ENCODE data around the gene CSNK1D.
A peak's percentile ranks its signal among the peaks of the same experiment; 100 is the strongest.
"Not testable (repeated sequence)": the region's sequence is repeated elsewhere in the genome, so short reads cannot be mapped to it uniquely, and the experiment has no call there.

The CSNK1D gene

GRCh38 chr17:82280537-82280936, 7.0 kb upstream of the CSNK1D start:
- intact Hi-C loops (cut with DNase I): no loop called here
- peak in 3 of 10 donors; percentile 26 to 43 (median 27) for DNase-seq

DNA sequence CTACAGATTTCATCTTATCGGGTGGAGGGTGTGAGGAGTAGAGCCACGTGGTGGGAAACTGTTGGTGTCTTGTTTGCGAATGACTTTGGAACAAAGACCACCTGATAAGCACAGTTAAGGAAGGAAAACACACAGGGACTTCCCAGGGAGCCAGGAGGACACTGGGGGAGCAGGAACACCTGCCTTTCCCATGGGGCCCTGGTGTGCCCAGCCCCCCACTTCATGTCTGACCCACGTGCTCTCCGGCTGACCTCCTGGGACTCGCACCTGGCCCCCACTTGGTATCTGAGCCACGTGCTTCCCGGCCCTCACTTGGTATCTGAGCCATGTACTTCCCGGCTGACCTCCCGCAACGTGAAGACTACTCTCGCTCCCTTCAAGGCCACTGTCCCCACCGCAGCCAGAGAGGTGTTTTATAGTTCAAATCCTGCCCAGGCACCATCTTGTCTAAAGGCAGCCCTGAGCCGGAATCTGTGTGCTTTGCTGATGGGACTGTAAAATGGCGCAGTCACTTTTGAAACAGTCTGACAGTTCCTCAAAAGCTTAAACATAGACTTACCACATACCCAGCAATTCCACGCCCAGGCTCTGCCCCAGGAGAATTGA, 5.4 kb upstream of the CSNK1D start:
- peak in 2 of 10 donors; percentile 48 to 57 for DNase-seq
- intact Hi-C loops (cut with DNase I): no loop called here

DNA sequence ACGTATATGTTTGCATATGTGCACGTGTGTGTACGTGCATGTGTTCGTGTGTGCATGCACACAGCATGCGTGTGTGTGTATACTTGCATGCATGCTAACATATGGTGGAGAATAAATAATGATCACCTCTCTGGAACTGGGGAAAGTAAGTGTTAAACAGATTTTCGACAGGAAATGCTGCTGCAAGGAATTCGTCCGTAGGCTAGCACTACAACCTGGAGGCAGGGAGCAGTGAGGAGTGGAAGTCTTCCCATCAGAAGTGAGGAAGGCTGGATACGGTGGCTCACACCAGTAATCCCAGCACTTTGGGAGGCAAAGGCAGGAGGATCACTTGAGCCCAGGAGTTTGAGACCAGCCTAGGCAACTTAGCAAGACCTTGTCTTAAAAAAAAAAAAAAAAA, 4.8 kb upstream of the CSNK1D start:
- intact Hi-C loops (cut with DNase I): no loop called here
- DNase-seq: peak in 2 of 10 donors; percentile 11 to 60

- intact Hi-C loops (cut with DNase I): no loop called here
- peak in 3 of 10 donors; percentile 36 to 86 (median 63) for DNase-seq
Observed at GRCh38 chr17:82277851-82278250, 4.4 kb upstream of the CSNK1D start.

DNA sequence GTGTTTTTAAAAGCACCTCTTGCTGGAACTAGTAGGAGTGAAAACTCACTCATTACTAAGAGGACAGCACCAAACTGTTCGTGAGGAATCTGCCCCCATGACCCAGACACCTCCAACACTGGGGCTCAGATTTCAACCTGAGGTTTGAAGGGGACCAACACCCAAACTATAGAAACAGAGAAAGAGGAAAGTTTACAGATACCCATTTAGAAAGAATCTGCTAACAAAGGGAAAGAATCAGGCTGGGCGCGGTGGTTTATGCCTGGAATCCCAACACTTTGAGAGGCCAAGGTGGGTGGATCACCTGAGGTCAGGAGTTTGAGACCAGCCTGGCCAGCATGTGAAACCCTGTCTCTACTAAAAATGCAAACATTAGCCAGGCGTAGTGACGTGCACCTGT, 3.4 kb upstream of the CSNK1D start:
- peak in 2 of 10 donors; percentile 39 to 48 for DNase-seq
- intact Hi-C loops (cut with DNase I): no loop called here

- peak in 3 of 10 donors; percentile 36 to 70 (median 55) for DNase-seq
- intact Hi-C loops (cut with DNase I): no loop called here
Observed at GRCh38 chr17:82275326-82275725, 1.8 kb upstream of the CSNK1D start.

DNA sequence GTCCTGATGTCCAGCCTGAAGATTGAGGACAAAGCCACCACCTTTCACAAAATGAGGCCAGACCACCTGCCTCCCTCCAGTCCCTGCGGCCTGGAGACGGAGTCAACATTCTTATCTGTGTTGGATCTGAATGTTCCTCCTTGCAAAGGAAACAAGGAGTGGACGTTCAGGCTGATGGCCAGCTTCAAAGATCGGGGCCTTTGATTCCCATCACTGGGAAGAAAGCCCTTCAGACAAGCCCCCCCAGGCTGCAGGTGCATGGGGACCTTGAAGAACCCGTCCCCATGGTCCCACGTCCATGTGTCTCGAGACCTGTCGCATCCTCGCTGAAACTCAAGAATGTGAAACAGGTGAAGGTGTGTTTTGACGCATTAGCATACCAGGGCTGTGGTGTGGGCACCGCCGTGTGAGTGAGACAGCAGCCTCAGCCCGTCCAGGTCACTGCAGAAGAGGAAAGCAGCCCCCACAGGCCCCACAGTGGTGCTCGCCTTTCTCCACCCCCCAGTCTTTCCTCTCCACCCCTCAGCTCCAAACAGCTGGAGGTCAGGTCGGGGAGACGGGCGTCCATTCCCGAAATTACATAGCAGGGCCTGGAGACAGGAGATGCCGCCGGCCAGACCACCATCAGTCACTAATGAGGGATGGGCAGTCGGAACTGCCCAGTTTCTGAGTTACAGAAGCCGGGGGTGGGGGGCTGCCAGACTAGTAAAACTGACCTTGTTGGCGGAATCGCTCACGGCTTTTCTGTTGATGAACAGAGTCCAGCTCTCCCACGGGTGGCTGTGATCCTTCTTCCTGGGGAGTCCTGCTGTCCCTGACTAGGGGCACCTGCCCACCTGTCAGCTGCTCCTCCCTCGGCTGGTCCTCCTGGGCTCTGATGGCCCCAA, 877 bp upstream of the CSNK1D start:
- intact Hi-C loops (cut with DNase I): no loop called here
- peak in 3 of 10 donors; percentile 15 to 72 (median 55) for DNase-seq

- peak in 4 of 10 donors; percentile 35 to 86 (median 62) for DNase-seq
- intact Hi-C loops (cut with DNase I): loop anchor here (1.0 kb wide), 1 partner anchor 21 kb away; no protein-coding TSS in a partner anchor
Observed at GRCh38 chr17:82272495-82273326, 789 bp downstream of the CSNK1D start.

GRCh38 chr17:82271401-82271800, 2.1 kb downstream of the CSNK1D start:
- intact Hi-C loops (cut with DNase I): no loop called here
- peak in 1 of 10 donors; percentile 29 for DNase-seq

- DNase-seq: peak in 3 of 10 donors; percentile 47 to 74 (median 62)
- intact Hi-C loops (cut with DNase I): no loop called here
Observed at GRCh38 chr17:82270651-82271050, 2.8 kb downstream of the CSNK1D start.

GRCh38 chr17:82269882-82270500, 3.5 kb downstream of the CSNK1D start:
- peak in 3 of 10 donors; percentile 27 to 78 (median 60) for DNase-seq
- intact Hi-C loops (cut with DNase I): no loop called here

DNA sequence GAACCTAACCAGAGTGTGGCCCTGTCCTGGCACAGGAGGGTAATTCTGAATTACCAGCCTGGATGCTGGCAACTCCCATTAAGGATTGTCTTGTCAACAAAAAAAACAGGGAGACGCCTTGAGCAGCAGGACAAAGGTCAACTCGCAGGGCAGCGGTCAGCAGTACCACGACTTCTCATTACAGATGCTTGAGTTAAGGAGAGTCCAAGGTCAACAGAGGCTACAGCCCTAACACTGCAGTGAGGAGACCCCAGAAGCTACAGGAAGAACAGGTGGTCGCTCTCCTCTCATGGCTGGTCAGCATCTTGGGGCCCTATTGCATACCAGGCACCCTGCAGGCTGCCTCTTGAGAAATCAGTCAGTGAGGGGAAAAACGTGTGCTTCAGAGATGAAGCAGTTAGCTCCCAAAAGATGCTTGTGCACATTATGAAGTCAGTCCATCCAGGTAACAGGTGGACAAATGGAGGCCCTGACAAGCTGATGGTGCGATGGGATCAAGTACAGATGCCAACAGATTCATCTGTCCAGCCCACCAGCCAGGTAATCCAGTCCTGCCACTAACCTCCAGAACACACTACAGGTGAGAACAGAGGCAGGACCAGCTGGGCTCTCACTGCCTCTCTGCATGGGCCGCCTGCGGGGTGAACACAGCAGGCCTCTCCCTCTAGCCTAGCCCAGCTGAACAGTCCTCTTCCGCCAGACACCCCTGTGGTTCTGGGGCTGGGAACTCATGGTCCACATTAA, 4.2 kb downstream of the CSNK1D start:
- peak in 2 of 10 donors; percentile 43 to 64 for DNase-seq
- intact Hi-C loops (cut with DNase I): no loop called here

DNA sequence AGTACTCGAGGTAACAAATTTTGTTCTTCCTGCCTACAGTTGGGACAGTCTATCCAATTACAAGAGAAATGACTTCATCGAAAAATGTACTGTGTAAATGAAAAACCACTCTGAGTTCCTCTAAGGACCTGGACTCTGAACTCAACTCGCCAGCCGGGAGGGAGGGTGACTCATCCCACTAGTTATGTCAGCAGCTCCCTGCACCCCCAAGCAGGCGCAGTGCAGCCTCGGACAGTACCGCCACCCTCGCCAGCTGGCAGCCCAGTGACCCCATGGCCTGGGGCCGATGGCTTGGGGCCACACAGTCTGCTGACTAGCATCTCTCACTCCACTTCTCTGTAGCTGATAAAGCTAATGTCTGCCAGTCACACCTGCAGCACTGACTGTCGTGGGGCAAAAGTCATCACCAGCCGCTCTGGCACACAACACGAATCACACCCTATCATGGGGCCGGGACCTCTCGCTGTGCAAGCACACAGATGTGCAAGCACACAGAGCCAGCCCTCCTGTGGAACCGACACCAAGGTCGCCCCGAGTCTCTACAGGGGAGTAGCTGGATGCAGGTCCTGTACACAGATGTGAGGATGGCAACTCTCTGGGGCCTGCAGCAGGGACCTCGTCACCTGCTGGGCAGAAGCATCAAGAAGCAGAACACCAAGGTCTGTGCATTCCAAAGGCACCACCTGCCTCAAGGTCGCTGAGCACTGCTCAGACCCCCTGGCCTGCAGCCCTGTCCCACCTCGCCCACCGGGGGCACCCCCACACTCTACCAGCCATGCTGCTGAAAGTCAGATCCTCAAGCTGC, 5.7 kb downstream of the CSNK1D start:
- DNase-seq: peak; percentile 83 to 98 (median 89)
- intact Hi-C loops (cut with DNase I): no loop called here

DNA sequence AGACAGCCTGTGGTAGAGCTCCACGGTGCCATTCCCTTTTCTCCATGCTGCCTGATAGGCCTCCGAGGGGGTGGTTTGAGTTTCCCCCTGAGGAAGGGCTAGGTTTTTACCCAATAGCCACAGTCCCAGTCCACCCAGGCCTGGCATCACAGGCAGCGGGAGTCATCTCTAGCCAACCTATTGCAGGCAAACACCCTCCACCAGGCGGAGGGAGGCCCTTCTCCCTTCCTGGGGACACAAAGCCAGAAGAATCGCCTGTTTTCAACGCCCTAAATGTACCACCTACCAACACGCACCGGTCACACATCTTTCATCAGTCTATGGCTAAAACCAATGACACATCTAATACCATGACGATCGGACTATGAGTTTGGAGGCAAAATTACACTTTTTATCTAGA, 7.4 kb downstream of the CSNK1D start:
- intact Hi-C loops (cut with DNase I): no loop called here
- DNase-seq: peak in 1 of 10 donors; percentile 62

- DNase-seq: peak in 1 of 10 donors; percentile 14
- intact Hi-C loops (cut with DNase I): no loop called here
Observed at GRCh38 chr17:82263641-82264040, 9.9 kb downstream of the CSNK1D start.

DNA sequence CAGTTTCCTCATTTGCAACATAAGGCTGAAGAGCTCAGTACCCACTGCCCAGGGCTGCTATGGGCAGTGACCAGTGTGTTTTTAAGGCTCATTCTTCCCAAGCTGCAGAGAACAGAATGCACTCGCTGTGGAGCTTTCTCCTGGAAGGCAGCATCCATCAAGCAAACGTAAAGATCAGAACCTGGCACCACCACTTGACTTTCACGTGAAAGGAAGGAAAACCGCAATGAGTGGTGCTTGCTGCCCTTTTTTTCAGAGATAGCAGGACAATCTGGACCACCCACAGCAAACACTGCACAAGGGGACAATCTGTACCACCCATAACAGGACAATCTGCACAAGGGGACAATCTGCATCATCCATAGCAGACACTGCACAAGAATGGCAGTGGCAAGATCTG, 11.2 kb downstream of the CSNK1D start:
- intact Hi-C loops (cut with DNase I): no loop called here

DNA sequence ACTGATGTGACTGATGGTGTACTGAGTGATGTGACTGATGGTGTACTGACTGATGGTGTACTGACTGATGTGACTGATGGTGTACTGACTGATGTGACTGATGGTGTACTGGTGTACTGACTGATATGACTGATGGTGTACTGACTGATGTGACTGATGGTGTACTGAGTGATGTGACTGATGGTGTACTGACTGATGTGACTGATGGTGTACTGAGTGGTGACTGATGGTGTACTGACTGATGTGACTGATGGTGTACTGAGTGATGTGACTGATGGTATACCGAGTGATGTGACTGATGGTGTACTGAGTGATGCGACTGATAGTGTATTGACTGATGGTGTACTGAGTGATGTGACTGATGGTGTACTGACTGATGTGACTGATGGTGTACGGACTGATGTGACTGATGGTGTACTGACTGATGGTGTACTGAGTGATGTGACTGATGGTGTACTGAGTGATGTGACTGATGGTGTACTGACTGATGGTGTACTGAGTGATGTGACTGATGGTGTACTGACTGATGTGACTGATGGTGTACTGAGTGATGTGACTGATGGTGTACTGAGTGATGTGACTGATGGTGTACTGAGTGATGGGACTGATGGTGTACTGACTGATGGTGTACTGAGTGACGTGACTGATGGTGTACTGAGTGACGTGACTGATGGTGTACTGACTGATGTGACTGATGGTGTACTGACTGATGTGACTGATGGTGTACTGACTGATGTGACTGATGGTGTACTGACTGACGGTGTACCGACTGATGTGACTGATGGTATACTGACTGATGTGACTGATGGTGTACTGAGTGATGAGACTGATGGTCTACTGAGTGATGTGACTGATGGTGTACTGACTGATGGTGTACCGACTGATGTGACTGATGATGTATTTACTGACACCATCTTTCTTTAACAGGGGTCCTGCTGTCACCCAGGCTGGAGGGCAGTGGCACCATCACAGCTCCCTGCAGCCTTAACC, 13.2 kb downstream of the CSNK1D start:
- DNase-seq: not testable (repeated sequence)

More for the DNA sequence above, 11.2 kb downstream of the CSNK1D start:
- no peak for DNase-seq

More for the DNA sequence above, 13.2 kb downstream of the CSNK1D start:
- intact Hi-C loops (cut with DNase I): not testable (repeated sequence)

Measured in posterior cingulate gyrus (tissue), 11 donors.